Liver (tissue), 3 donors: ENCODE results near the gene SCNN1B.

Experiments used
- EGR1 ChIP-seq, 2 donors: IDR thresholded peaks; 2 replicates each; pipeline ENCODE4 v1.6.1; 2016 to 2018; ENCODE audit warnings: antibody characterized with exemption in 2 of 2, low read depth in 2 of 2
- FOXA2 ChIP-seq: IDR thresholded peaks from 2 replicates; pipeline ENCODE4 v1.6.1; 2016; ENCODE audit warnings: antibody characterized with exemption
- GABPA ChIP-seq, 2 donors: IDR thresholded peaks in 1 of 2; conservative IDR thresholded peaks in 1 of 2; 2 replicates each; pipeline ENCODE4 v1.6.1; 2016; ENCODE audit warnings: antibody characterized with exemption in 2 of 2, mild to moderate bottlenecking in 1 of 2, moderate library complexity in 1 of 2
- JUND ChIP-seq, 2 donors: IDR thresholded peaks; 2 replicates each; pipeline ENCODE4 v1.6.1; 2016; ENCODE audit warnings: antibody characterized with exemption in 2 of 2
- MAX ChIP-seq: IDR thresholded peaks from 2 replicates; pipeline ENCODE4 v1.6.1; 2016; ENCODE audit warnings: antibody characterized with exemption
- RAD21 ChIP-seq, 2 donors: IDR thresholded peaks; 2 replicates each; pipeline ENCODE4 v1.6.1; 2016; ENCODE audit warnings: antibody characterized with exemption in 2 of 2, mild to moderate bottlenecking in 2 of 2
- TAF1 ChIP-seq: conservative IDR thresholded peaks from 2 replicates; pipeline ENCODE4 v1.6.1; 2016; ENCODE audit warnings: antibody characterized with exemption, mild to moderate bottlenecking
- YY1 ChIP-seq: IDR thresholded peaks from 2 replicates; pipeline ENCODE4 v1.6.1; 2016; ENCODE audit warnings: antibody characterized with exemption, mild to moderate bottlenecking
- TF ChIP-seq, protein P1 (sequence below): IDR thresholded peaks from 2 replicates; pipeline ENCODE4 v1.6.1; 2016; ENCODE audit warnings: antibody characterized with exemption, mild to moderate bottlenecking
- TF ChIP-seq, protein P2 (sequence below): fragments of 150-350 bp; IDR thresholded peaks from 2 replicates; pipeline ENCODE4 v1.5.1; 2017; ENCODE audit warnings: improper control_type of control experiment, low read depth, low read length; ENCODE audit not compliant: missing input control
- TF ChIP-seq, protein P3 (sequence below): IDR thresholded peaks from 2 replicates; pipeline ENCODE4 v1.6.1; 2016; ENCODE audit warnings: antibody characterized with exemption
- donor health status: healthy.
- donor health status: healthy.

GRCh38 chr16:23321206-23321875 is 19.2 kb downstream of the SCNN1B start:
- TF ChIP-seq, protein P1, sequence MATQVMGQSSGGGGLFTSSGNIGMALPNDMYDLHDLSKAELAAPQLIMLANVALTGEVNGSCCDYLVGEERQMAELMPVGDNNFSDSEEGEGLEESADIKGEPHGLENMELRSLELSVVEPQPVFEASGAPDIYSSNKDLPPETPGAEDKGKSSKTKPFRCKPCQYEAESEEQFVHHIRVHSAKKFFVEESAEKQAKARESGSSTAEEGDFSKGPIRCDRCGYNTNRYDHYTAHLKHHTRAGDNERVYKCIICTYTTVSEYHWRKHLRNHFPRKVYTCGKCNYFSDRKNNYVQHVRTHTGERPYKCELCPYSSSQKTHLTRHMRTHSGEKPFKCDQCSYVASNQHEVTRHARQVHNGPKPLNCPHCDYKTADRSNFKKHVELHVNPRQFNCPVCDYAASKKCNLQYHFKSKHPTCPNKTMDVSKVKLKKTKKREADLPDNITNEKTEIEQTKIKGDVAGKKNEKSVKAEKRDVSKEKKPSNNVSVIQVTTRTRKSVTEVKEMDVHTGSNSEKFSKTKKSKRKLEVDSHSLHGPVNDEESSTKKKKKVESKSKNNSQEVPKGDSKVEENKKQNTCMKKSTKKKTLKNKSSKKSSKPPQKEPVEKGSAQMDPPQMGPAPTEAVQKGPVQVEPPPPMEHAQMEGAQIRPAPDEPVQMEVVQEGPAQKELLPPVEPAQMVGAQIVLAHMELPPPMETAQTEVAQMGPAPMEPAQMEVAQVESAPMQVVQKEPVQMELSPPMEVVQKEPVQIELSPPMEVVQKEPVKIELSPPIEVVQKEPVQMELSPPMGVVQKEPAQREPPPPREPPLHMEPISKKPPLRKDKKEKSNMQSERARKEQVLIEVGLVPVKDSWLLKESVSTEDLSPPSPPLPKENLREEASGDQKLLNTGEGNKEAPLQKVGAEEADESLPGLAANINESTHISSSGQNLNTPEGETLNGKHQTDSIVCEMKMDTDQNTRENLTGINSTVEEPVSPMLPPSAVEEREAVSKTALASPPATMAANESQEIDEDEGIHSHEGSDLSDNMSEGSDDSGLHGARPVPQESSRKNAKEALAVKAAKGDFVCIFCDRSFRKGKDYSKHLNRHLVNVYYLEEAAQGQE = no peak
- no peak for TF ChIP-seq YY1
- TF ChIP-seq, protein P2, sequence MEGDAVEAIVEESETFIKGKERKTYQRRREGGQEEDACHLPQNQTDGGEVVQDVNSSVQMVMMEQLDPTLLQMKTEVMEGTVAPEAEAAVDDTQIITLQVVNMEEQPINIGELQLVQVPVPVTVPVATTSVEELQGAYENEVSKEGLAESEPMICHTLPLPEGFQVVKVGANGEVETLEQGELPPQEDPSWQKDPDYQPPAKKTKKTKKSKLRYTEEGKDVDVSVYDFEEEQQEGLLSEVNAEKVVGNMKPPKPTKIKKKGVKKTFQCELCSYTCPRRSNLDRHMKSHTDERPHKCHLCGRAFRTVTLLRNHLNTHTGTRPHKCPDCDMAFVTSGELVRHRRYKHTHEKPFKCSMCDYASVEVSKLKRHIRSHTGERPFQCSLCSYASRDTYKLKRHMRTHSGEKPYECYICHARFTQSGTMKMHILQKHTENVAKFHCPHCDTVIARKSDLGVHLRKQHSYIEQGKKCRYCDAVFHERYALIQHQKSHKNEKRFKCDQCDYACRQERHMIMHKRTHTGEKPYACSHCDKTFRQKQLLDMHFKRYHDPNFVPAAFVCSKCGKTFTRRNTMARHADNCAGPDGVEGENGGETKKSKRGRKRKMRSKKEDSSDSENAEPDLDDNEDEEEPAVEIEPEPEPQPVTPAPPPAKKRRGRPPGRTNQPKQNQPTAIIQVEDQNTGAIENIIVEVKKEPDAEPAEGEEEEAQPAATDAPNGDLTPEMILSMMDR = no peak
- TF ChIP-seq, protein P3, sequence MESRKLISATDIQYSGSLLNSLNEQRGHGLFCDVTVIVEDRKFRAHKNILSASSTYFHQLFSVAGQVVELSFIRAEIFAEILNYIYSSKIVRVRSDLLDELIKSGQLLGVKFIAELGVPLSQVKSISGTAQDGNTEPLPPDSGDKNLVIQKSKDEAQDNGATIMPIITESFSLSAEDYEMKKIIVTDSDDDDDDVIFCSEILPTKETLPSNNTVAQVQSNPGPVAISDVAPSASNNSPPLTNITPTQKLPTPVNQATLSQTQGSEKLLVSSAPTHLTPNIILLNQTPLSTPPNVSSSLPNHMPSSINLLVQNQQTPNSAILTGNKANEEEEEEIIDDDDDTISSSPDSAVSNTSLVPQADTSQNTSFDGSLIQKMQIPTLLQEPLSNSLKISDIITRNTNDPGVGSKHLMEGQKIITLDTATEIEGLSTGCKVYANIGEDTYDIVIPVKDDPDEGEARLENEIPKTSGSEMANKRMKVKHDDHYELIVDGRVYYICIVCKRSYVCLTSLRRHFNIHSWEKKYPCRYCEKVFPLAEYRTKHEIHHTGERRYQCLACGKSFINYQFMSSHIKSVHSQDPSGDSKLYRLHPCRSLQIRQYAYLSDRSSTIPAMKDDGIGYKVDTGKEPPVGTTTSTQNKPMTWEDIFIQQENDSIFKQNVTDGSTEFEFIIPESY = no peak
- no peak for TF ChIP-seq JUND (IDR thresholded peaks at IDR 0.05)
- TF ChIP-seq FOXA2 = no peak
- TF ChIP-seq MAX = no peak
- TF ChIP-seq EGR1 (IDR thresholded peaks at IDR 0.05; ENCODE audit: low read depth in 2 of 2) = no peak
- TF ChIP-seq TAF1 = no peak
- no peak for TF ChIP-seq RAD21 (IDR thresholded peaks at IDR 0.05)
- no peak for TF ChIP-seq GABPA (IDR thresholded peaks at IDR 0.05 in 1 of 2, conservative IDR thresholded peaks at IDR 0.05 in 1 of 2)
